Inferior parietal cortex (tissue), 1 donor: ENCODE measurements around the gene TIMM22.

Experiments used
- DNase-seq: peaks from one replicate; pipeline ENCODE4 v3.0.0-alpha.2; 2016; ENCODE audit errors: extremely low spot score

Gene TIMM22

DNA sequence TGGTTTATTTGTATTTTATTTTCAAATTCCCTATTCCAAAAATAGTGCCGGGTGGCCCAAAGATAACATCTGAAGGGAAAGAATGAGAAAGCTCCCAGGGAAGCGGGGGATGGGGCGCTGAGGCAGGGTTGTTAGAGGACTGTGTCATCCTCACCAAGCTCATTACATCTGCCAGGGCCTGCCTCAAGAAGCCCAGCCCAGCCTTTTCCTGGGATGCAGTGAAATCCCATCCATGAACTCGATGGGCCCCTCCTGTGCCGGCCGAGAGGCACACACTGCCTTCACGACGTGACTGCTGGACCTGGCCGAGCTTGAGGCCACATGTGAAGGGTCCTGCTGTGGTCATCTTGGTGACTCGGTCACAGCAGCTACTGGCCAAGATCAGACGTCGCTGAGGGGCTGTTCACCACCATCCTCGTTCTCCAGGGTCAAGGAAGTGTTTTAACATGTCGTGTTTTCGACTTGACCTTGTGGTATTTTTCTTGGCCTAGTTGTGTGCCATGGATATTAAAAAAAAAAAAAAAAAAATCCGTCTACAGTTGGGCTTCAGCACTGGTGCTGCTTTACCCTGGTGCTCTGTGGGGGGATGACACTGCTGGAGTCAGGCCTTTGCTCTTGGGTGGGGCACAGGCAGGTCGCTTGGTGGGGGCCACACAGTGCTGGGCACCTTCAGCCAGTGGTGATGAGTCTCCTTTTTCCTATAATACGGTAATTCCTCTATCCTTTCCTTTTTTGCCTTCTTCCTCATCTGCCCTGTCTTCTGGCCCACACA lies 4.9 kb downstream of the TIMM22 start:
- DNase-seq = no peak

DNA sequence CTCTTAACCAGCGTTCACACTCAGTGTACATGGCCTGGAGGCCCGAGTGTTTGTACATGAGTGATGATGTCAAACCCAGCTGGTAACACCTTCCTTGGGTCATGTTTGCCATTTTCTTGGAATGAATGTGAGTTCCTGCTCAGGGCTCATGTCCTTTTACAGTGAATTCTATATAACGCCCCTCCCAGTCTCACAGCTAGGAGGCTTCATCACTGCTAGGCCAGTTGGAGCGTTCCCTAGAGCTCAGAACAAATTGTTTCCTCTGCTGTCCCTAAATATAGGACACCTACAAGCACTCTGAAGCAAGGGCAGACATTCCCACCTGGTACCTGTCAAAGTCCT lies 5.5 kb downstream of the TIMM22 start:
- no peak for DNase-seq

DNA sequence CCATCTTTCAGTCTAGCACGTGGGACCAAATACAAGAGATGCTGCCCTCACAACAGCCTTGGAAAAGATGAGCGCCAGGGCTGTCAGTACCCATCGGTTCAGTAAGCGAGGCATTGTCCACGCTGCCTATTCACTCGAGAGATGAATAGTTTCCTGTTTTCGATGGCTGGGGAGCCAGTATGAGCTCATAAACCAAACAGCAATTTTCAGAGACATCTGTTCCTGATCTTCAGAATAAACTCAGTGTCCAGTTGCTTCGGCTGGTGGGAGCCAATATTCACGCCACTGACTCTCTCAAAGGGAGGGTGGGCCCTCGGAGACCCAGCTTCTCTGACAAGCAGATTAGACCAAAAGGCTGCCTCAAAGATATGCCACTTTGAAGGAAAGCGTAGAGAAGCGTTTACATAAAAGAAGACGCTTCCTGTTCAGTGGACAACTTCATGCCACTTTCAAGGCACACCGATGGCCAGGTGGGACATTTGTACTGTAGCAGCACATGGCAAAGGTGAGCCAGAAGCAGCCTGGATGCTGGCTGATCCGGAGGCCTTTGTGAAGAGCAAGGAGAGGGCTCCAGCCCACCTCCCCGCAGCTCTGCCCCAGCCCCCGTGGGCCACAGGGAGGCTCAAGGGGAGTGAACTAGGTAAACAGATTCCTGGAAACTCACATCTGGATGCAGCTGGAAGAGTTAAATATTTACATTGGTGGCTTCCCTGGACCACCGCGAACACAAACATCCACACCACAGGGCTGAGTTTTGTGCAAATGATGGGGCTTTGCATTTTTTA lies 6.0 kb downstream of the TIMM22 start:
- peak; percentile 73 for DNase-seq

DNA sequence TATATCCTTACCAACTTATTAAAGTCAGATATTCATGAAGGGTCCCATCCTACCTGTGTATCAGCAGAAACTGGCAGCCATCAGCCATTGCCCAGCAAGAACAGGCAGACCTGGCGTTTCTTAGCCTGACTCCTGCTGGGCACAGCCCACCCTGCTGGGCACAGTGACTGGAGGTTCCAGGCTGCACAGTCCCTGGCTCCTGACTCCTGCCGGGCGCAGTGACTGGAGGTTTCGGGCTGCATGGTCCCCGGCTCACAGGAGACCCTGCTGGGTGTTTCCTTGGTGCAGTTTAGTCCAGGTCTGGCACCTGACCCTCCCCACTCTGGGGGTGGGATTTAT lies 6.7 kb downstream of the TIMM22 start:
- no peak for DNase-seq

DNA sequence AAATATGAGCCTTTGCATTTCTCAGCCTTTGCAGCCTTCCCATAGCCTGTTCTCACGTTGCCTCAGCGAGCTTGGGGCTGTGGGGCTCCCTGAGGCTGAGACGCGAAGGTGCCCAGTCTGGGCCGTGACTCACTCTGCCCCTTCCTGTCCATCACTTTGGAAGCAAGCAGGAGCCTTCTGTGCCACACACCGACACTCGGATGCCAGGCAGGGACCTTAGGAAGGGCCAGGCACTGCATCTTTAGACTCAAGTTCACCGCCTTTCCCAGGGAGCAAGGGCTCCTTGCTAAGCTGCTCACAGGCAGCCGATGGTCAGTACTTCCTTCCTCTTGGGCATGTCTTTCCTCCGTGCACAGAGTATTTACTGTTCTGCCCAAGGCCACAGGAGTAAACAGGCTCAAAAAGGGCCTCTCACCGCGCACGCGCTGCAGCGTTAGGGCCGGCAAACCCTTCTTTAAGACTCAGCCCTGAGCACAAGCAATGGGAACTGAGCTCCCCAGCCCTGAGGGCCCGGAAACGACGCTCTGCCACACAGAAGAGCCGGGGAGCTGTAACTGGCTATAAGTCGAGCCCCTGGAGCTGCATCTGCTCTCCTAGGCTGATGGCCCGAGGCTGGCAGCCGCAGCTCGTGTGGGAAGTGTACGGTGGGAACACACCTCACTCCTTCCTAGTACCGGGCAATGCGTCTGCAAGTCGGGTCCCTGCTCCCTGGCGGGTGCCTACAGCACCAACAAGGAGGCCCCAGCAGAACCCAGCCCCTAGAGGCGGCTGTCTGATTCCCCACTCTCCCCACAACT lies 7.2 kb downstream of the TIMM22 start:
- DNase-seq = no peak

DNA sequence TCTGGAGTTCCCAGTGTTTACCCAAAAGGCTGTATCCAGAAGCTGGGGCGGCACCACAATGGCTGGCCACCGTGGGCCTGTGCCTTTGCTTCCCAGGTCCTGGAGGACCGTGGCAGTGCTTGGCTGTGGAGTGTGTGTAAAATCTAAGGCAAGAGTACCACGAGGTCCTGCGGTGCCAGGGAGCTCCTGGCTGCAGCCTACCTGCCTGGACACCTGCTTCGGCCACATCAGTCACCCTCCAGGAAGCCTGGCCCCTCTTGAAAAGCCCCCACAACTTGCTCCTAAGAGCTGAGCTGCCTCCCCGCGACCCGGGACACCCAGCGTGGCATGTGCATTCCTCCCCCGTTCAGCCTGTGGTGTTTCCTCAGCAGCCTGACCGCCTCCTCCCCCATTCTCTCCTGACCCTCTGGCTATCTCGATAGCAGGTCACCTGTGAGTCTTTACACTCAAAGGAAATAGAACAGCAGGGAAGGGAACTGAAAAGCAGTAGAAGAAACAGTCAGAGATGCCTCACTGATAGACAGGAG lies 7.9 kb downstream of the TIMM22 start:
- no peak for DNase-seq

DNA sequence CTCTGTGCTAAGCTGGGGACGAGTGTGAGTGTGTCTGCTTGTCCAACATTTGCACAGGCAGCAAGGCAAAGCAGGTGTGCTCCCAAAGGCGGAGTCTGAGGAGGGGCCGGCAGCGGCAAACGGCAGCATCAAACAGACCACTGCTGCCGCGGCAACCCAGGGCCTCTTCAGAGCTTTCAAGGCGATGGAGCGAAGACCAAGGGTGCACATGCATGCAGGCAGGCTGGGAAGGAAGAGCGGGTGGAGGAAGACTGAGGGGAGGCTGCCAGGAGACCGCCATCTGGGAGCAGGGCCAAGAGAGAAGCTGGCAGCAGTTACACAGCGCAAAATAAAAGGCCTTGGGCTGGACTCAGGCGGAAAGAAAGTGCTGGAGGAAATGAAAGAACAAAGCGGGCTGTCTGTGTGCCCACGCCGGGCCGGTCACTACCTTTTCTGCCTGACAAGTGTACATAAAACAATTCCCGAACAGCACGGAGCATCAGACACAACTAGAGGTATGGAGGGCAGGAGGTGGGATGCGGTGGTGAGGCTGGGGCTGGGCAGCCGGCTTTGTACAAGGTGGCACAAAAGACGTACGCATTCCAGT lies 8.5 kb downstream of the TIMM22 start:
- peak; percentile 75 for DNase-seq

DNA sequence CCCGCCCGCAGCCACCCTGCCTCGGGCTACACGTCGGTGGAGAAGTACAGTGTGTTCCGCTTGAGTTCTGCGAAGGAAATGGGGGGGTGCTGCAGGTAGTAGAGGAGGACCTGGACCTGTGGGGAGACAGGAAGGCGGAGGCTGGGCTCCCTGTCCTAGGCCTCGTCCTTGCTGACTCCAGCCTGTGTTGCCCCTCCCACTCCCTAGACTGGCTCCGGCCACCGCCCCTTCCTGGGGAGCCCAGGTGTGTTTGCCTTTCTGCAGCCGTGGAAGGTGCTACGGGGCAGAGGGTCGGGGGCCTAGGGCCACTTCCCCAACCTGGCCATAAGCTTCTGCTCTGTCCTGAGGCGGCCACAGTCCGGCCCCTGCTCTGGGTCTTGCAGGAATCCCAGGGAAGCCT lies 9.1 kb downstream of the TIMM22 start:
- DNase-seq = no peak

DNA sequence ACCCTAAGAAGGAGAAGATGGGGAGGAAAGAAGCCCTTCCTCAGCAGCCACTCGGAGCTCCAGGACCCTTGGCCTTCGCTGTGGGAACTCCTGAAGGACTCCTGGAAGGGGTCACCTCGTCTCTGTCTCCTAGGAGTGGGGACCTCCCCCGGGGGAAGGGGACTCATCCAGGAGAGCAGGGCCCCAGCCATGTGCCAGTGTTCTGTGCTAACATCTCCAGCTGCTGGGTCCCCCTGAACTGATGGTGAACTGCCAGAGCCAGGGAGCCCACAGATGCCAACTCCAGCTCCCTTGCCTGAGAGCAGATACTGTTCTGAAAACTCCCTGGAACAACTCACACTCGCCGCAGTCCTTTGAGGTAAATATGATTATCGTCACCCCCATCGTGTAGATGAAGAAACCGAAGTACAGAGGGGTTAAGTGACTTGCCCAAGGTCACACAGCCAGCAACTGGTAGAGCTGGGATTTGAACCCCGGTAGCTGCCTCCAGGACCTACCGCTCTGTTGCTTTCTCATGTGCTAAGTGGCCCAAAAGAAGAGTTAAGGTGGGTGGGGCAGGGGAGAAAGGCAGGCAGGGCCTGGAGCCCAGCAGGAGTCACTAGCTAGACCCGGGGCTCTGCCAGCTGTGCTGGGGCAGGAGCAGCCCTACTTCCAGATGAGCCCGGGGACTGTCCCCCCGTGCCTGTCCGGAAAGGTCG lies 10.5 kb downstream of the TIMM22 start:
- DNase-seq = no peak

DNA sequence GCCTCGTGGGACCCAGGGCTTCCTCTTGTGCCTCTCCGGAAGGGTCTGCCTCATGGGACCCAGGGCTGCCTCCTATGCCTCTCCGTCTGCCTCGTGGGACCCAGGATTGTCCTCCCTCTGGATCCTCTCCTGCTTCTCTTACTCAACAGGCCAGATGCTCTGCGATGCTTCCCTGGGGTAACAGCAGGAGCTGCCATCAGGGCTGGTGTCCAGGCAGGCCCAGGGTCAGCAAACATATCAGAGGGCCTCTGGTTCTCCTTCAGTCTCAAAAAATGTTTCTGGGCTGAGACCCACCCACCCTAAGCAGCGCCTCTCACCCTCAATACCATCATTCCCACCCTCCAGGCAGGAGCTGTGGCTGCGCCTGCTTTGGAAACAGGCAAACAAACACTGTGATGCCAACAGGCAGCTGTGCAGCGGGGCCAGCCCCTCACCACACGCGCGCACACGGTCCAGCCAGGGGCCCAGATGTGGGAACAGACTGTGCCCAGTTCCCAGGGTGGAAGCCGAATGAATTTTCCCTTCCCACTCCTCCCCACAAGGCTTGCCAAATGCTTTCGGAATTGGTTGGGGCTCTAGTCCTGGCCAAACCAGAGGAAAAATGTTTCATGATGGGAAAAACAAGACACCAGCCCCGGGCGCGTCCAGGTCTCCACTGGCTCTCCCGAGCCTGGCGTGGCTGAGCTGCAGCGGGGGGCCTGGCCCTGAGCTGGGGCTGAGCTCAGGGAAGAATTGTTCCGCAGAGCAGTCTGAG lies 11.3 kb downstream of the TIMM22 start:
- DNase-seq = no peak

DNA sequence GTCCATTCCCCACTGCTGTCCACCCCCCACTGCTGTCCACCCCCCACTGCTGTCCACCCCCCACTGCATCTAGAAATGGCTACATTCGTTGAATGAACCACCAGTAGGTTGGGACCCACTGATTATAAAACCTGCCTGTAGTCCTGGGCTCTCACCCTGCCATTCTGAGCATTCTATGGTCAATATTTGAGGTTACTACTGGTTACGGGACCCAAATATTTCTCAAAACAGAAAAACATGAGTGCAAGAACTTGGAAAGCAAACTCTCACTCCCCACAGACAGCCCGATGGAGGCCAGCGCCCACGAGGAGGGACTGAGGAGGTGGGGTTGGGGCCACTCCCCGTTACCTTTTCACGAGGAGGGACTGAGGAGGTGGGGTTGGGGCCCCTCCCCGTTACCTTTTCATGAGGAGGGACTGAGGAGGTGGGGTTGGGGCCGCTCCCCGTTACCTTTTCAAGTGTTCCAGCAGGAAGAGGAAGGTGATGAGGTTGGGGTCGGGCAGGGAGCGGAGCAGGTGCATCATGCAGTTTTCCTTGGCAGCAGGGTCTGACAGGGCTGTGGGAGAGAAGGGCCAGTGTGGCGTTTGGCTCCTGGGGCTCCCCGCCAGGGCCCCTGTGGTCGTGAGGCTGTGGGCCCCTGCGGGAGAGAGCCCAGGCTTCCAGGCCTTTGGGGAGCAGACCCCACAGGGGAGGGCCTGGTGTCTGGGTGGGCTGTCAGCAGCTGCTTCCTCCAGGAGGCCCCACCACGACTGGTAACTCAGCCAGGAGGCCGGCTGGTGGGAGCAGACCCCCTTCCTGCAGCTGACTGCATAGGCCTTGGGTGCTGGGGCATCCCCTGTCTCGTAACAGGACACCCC lies 12.5 kb downstream of the TIMM22 start:
- no peak for DNase-seq

DNA sequence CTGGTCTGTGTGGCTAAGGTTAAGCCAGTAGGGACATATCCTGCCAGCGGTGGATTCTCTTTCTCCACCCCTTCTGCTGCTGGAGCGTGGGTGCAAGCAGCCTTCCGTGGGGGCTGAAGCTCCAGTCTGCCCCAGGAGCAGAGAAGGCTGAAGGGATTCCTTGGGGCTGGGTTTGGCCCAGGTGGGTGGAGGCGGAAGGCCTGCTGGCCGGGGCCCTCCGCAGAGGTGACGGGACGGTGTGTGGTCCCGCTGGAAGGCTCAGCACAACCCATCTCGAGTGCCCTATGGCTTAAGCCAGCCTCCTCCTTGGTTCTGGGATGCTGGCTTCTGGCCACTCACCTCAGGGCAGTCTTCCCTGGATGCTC lies 13.1 kb downstream of the TIMM22 start:
- DNase-seq = no peak

DNA sequence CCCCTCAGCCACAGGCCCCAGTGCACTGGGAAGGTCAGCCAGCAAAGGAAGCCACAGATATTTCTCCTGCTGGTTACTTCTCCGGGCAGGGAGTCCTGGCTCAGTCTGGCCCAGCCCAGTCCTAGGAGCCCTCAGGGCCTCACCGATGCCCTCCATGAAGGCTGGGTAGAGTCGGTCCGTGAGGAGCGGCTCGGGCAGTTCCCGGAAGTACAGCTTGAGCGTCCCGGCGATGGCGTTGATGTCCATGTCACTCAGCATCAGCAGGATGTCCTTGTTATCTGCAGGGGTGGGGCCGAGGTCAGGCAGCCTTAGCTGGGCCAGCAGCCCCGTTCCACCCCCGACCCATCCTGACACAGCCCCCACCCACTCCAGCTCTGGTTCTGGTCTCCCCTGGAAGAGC lies 13.7 kb downstream of the TIMM22 start:
- no peak for DNase-seq

DNA sequence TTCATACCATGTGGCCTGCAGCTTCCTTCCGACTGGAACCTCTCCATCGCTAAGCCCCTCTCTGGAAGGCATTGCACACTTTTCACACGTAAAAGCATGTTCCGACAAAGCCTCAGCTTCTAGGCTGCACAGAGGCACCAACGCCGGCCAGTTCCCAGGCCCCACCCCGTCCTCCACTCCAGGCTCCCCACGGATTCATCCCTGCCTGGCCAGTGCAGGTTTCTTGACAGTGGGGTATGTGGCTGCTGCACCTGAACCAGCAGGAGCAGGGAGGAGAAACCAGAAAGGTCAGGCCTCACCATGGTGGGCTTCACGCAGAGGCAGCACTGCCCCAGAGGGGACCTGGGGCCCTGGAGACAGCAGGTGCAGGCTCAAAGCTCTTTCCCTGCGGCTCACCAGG lies 14.2 kb downstream of the TIMM22 start:
- DNase-seq = no peak

DNA sequence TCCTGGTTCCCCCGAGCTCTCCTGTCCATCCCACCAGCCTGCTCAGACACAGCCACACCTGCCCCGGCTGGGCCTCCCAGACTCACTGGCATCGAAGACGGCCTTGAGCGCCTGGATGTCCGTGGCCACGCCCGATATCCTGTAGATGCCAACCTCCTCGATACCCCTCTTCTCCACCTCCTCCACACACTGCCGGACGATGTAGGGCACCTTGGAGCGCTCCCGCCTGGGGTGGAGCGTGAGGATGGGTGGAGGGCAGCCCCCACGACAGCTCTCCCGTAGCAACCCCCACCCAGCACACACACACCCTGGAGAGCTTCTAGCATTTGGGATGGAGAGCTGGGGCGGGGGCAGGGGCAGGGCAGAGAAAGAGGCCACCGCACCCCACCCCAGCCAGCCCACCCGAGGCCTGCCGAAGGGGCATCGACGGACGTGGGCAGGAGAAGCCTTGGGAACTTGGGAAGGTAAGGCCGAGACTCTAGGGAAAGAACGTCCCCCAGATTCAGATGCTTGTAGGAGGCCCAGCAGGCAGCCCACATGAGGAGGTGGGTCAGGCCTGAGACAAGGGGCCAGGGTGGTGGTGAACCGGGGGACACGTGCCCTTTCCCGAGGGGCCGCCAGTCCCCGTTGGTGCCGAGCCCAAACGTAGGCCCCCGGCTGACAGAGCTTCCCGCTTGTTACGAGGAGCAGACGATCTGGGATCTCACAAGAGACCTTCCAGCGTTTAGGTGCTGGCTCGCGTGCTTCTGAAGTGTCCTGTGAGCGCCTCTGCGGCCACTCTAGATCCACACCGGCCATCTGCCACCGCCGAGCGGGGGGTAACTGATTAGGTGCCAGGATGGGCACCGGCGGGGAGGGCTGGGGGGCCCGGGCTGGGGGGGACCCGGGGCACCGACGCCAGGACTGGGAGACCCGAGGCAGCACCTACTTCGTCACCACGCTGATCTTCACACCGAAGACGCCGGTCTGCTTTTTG lies 15.1 kb downstream of the TIMM22 start:
- DNase-seq = no peak

DNA sequence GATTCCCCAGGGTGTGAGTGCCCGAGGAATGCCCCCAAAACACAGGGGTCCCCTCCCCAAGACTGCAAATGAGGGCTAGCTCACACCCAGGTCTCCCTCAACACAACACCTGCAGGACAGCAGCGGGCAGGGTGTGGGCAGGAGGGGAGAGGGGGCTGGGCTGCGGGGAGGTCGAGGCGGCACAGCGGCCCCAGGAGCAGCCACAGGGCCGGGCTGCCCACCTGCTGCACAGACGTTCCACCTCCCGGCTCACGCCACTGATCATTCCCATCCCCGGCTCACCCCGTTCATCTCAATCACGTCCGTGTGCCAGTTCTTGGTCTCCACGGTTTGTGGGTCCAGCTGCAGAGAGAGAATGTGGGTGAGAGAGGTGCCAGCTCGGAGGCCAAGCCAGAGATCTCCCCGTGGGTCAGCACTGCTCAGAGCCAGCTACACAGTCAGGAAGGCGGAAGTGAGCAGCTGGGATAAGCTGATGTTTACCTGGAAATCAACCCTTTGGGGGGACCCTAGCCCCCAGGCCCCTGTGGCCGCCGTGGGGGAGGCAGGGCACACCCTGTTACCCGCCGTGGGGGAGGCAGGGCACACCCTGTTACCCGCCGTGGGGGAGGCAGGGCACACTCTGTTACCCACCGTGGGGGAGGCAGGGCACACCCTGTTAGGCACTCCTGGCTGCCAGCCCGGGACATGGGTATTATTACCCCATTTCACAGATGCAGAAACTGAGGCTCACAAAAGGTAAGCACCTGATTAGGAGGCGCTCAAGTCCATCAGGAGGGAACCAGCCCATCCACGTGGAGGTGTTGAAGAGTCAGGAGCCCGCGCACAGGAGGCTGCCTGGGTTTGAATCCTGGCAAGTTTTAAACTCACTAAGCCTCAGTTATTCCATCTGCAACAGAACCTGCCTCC lies 16.1 kb downstream of the TIMM22 start:
- DNase-seq = no peak

DNA sequence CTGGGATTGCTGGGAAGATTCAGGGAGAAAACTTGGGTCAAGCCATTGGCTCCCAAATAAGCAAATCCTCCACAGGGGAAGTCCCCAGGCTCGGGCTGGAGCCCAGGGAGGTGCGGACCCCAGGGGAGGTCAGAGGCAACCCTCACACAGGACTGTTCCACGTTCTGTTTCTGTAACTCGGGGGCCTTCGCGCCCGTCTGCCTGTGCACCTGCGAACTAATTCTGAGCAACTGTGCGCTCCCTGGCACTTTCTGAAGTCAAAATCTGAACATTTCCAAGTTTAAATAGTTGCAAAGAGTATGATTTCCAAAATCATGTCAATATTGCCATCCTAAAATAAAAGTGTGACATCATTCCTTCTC lies 16.8 kb downstream of the TIMM22 start:
- no peak for DNase-seq

DNA sequence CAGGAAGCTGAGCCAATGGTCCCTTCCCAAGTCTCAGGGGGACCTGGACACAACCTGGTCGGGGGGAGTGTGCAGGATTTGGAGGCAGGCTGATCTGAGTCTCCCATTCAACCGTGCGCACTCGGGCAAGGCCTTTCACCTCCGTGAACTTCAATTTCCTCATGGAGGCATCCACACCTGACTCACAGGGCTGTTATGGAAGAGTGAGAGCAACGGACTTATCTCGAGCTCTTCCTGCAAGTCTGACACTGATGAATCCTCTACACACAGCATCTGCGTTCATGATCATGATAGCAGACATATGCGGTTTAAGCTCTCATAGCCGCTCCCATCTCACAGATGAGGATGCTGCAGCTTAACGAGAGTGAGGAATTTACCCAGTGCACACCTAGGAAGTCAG lies 21.6 kb downstream of the TIMM22 start:
- DNase-seq = no peak
